Calu3 (cell line): ENCODE results near the gene CD34. TPM values are rescaled to one million over a fixed set of nuclear protein-coding genes. Genes with fewer than 3 reads are reported as not detected.

Source experiments
- BruUV-seq: library from RNA; stranded (reverse); fragments of 400-500 nt; replicated peaks from 2 replicates; lab custom pipeline; 2021; lab: Mats Ljungman, UMichigan
- CTCF ChIA-PET: fragments of 300-600 bp; sonication (Branson Sonifier 250); formaldehyde crosslinking; loops from one replicate; lab custom pipeline; 2022; ENCODE audit warnings: antibody characterized with exemption; lab: Charles Lee
- DNase-seq: peaks from one replicate; pipeline ENCODE4 v3.0.0; 2022
- H3K27ac Mint-ChIP-seq: one replicate; pipeline ENCODE4 v1.8.0; 2022; ENCODE audit warnings: mixed read lengths; ENCODE audit not compliant: unreplicated experiment
- H3K27me3 Mint-ChIP-seq: one replicate; pipeline ENCODE4 v1.8.0; 2022; ENCODE audit warnings: mixed read lengths; ENCODE audit not compliant: unreplicated experiment
- H3K36me3 Mint-ChIP-seq: one replicate; pipeline ENCODE4 v1.8.0; 2022; ENCODE audit warnings: mild to moderate bottlenecking, moderate library complexity, mixed read lengths; ENCODE audit not compliant: insufficient read depth, unreplicated experiment
- H3K4me1 Mint-ChIP-seq: one replicate; pipeline ENCODE4 v1.8.0; 2022; ENCODE audit warnings: mild to moderate bottlenecking, low read depth, mixed read lengths; ENCODE audit not compliant: unreplicated experiment
- H3K4me3 Mint-ChIP-seq: one replicate; pipeline ENCODE4 v1.8.0; 2022; ENCODE audit warnings: mild to moderate bottlenecking, low read depth, moderate library complexity, mixed read lengths; ENCODE audit not compliant: unreplicated experiment
- H3K9me3 Mint-ChIP-seq: one replicate; pipeline ENCODE4 v1.8.0; 2022; ENCODE audit warnings: low read depth, mixed read lengths; ENCODE audit not compliant: unreplicated experiment
- intact Hi-C: fragments of 100-400 bp; cut with micrococcal nuclease; formaldehyde crosslinking; loops from one replicate; pipeline ENCODE4 v1.10.0; 2022; ENCODE audit not compliant: unreplicated experiment
- total RNA-seq: library from RNA; stranded (reverse); gene quantifications from 2 replicates; pipeline ENCODE4 v1.2.3, GENCODE V29; 2022
- TF ChIP-seq, protein P1 (sequence below): fragments of 200-600 bp; IDR thresholded peaks from one replicate; pipeline ENCODE4 v1.8.0; 2022; ENCODE audit warnings: antibody characterized with exemption; ENCODE audit not compliant: unreplicated experiment

CD34 gene
- total RNA-seq, 1 experiment from 2014 or later: 0.24 TPM

DNA sequence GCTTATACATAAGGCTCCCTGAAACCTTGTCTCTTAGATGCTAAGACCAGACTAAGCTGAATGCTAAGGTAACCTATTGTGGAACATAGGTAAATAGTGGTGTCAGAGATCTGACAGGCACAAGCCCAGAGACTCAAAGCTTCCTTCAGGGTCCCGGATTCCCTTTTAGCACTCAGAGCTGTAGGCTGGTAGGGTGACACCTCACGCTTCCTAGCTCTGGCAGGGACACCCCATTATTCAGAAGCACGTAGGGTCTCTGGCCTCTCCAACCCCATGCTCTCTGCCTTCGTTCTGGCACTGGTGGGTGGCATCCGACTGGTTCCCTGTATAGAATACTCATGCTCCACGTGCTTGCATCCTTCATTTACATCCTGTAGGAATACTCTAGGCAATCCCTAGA lies 68.4 kb downstream of the CD34 start:
- TF ChIP-seq, protein P1, sequence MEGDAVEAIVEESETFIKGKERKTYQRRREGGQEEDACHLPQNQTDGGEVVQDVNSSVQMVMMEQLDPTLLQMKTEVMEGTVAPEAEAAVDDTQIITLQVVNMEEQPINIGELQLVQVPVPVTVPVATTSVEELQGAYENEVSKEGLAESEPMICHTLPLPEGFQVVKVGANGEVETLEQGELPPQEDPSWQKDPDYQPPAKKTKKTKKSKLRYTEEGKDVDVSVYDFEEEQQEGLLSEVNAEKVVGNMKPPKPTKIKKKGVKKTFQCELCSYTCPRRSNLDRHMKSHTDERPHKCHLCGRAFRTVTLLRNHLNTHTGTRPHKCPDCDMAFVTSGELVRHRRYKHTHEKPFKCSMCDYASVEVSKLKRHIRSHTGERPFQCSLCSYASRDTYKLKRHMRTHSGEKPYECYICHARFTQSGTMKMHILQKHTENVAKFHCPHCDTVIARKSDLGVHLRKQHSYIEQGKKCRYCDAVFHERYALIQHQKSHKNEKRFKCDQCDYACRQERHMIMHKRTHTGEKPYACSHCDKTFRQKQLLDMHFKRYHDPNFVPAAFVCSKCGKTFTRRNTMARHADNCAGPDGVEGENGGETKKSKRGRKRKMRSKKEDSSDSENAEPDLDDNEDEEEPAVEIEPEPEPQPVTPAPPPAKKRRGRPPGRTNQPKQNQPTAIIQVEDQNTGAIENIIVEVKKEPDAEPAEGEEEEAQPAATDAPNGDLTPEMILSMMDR: no peak
- Mint-ChIP-seq H3K27ac (no peak overlapping the region), H3K36me3 (peaks cover 7% of the 10 kb centered on the region), H3K4me1 (peaks cover under 1% of the 10 kb centered on the region), H3K4me3 (no peak overlapping the region), H3K9me3 (no peaks in the 10 kb centered on the region), H3K27me3 (no peaks in the 10 kb centered on the region)
- intact Hi-C loops: no loop called here
- CTCF ChIA-PET: interaction anchor here (1.2 kb wide), 1 partner anchor 10 kb away, joined by 3 read pairs; no protein-coding TSS in a partner anchor
- DNase-seq: no peak
- no TSS peak for BruUV-seq

GRCh38 chr1:207841901-207842300 lies 69.0 kb downstream of the CD34 start:
- TF ChIP-seq, protein P1: no peak
- CTCF ChIA-PET: no interaction called here
- Mint-ChIP-seq H3K36me3 (peaks cover 7% of the 10 kb centered on the region), H3K27ac (no peak overlapping the region), H3K27me3 (no peaks in the 10 kb centered on the region), H3K9me3 (no peaks in the 10 kb centered on the region), H3K4me1 (no peaks in the 10 kb centered on the region), H3K4me3 (no peak overlapping the region)
- intact Hi-C loops: no loop called here
- BruUV-seq: no TSS peak
- no peak for DNase-seq

GRCh38 chr1:207841293-207841692 lies 69.6 kb downstream of the CD34 start:
- no peak for DNase-seq
- H3K36me3 Mint-ChIP-seq: peaks cover 7% of the 10 kb centered on the region
- TF ChIP-seq, protein P1: no peak
- H3K27ac Mint-ChIP-seq: no peak overlapping the region
- no peaks in the 10 kb centered on the region for H3K9me3 Mint-ChIP-seq
- H3K4me1 Mint-ChIP-seq: no peaks in the 10 kb centered on the region
- H3K27me3 Mint-ChIP-seq: no peaks in the 10 kb centered on the region
- intact Hi-C loops: no loop called here
- CTCF ChIA-PET: no interaction called here
- BruUV-seq: no TSS peak
- H3K4me3 Mint-ChIP-seq: no peak overlapping the region

DNA sequence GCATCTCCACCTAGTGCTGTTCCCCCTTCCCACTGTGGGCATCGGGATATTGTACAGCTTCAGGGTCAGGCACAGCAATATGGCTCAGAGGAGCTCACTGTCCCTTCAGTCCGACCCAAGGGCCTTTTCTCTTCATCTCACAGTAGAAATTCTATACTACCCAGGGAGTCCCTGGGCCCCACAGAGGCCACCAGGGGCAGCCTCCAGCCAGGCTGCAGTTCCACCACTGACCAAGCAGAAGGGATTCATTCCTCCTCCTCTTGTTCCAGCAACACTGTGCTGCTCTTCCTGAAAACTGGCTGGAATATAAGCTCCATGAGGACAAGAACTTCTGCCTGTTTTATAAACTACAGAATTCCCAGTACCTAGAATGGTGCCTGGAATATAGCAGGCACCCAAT lies 70.5 kb downstream of the CD34 start:
- TF ChIP-seq, protein P1: no peak
- H3K36me3 Mint-ChIP-seq: peaks cover 7% of the 10 kb centered on the region
- H3K9me3 Mint-ChIP-seq: no peaks in the 10 kb centered on the region
- no peaks in the 10 kb centered on the region for H3K27me3 Mint-ChIP-seq
- H3K4me1 Mint-ChIP-seq: no peaks in the 10 kb centered on the region
- no TSS peak for BruUV-seq
- no peak overlapping the region for H3K27ac Mint-ChIP-seq
- CTCF ChIA-PET: interaction anchor here (0.6 kb wide), 1 partner anchor 43 kb away, joined by 5 read pairs; no protein-coding TSS in a partner anchor
- H3K4me3 Mint-ChIP-seq: no peak overlapping the region
- no peak for DNase-seq
- intact Hi-C loops: no loop called here
